ENCODE data around the gene ESPNL.

Gene ESPNL

DNA sequence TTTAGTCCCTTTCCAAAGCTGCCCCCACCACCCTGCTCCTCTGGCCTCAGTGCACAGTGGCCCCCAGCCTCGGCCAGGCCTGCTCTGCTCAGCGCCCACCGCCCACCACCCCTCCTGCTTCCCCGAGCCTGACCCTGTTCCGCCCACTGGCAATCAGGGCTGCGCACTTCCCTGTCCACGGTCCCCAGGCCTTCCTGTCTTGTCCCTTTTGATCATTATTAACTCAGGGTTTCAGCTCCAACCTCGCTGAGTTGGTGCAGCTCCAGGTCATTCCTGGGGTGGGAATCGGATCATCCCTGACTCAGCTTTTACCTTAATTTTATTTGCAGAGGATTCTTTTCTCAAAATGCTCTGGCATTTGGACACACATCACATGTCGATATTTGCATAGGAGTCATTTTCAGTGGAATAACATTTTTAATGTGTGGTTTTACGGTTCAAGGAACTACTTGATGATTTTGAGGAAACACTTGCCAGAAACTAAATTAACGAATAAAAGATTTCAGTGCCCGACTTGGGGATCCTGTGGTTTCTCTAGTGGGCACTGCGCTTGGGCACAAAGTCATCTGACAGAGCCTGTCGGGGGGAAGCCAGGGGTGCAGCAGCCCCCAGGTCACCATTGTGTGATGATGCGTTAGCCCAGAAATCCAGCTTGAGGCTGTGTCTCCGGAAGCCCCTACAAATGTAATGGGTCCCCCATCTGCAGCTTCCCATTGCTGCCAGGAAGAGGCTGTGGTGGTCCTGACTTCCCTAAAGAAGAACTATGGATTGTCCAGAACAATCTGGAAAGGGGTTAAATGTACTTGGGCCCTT is 1.0 kb upstream of the ESPNL start:
- no peak for DNase-seq (ENCODE audit: low read depth)

DNA sequence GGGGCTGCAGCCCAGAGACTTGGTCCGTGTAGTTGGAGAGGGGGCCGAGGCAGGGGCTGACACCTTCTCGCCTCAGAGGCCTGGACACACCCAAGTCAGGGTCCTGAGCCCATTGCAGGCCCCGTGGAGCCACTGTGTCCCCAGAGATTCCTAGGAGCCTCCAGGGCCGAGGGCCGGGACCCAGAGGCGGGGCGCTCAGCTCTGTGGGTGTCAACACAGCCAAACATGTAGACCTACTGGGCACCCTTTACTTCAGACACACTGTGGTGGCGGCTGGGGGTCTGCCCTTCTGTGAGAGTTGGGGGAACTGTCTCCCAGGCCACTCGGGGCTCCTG is 459 bp upstream of the ESPNL start:
- DNase-seq (ENCODE audit: low read depth) = no peak
- TF ChIP-seq POLR2A (IDR thresholded peaks at IDR 0.05; ENCODE audit: extremely low read depth, insufficient read length) = no peak
- TF ChIP-seq MAX (IDR thresholded peaks at IDR 0.05; ENCODE audit: low read depth, low read length) = no peak
- TF ChIP-seq MYC (IDR thresholded peaks at IDR 0.05; ENCODE audit: low read depth, low read length) = no peak
- TF ChIP-seq CTCF (IDR thresholded peaks at IDR 0.05; ENCODE audit: low read depth, low read length) = no peak
- H3K4me3 ChIP-seq (ENCODE audit: low read depth, low read length) = no peak overlapping the region

More for the DNA sequence above, 1.0 kb upstream of the ESPNL start:
- TF ChIP-seq MAX (IDR thresholded peaks at IDR 0.05; ENCODE audit: low read depth, low read length) (no peak), CTCF (IDR thresholded peaks at IDR 0.05; ENCODE audit: low read depth, low read length) (no peak), MYC (IDR thresholded peaks at IDR 0.05; ENCODE audit: low read depth, low read length) (no peak), POLR2A (IDR thresholded peaks at IDR 0.05; ENCODE audit: extremely low read depth, insufficient read length) (no peak)
- no peak overlapping the region for H3K4me3 ChIP-seq (ENCODE audit: low read depth, low read length)

DNA sequence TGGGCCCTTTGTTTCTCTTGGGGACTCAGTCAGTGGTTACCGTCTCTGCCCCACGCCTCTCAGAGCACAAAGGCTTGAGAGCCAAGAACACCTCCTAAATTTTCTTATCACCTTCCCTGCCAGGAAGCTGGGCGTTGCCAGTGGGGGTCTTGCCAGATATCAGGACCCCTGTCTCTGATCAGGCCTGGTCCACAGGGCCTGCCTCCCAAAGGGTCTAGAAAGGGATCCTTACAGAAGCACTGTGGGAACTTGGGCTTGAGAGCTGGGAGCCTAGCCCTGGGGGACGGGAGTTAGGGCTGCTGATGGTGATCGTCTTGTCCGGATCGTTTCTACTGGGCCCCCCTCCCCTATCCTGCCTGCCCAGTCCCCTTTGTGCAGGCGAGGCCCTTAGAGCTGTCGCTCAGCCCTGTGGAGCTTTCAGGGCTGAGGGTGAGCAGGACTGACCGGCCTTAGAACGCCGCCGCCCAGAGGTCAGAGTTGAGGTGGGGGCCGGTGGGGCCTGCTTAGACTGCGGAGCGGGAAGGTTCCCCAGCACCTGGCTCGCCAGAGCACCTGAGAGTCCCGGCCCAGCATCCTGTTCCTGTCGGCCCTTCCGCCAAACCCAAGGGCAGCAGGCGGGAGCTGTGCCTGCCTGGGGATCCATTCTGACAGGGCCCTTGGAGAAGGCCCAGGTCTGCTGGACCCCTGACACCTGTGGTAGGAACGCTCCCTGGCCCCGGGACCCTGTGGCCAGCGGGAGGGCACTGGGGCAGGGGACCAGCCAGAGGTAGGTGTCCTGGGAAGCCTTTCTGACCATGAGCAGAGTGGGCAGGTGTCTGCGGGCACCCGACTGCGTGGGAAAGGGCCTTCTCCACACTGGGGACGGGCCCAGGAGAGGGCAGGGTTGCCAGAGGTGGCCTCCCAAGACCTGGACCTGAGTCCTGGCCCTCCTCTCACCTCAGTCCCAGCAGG is 956 bp downstream of the ESPNL start:
- DNase-seq (ENCODE audit: low read depth) = no peak
- TF ChIP-seq CTCF (IDR thresholded peaks at IDR 0.05; ENCODE audit: low read depth, low read length) (no peak), MYC (IDR thresholded peaks at IDR 0.05; ENCODE audit: low read depth, low read length) (no peak), POLR2A (IDR thresholded peaks at IDR 0.05; ENCODE audit: extremely low read depth, insufficient read length) (no peak), MAX (IDR thresholded peaks at IDR 0.05; ENCODE audit: low read depth, low read length) (no peak)
- H3K4me3 ChIP-seq (ENCODE audit: low read depth, low read length) = no peak overlapping the region

DNA sequence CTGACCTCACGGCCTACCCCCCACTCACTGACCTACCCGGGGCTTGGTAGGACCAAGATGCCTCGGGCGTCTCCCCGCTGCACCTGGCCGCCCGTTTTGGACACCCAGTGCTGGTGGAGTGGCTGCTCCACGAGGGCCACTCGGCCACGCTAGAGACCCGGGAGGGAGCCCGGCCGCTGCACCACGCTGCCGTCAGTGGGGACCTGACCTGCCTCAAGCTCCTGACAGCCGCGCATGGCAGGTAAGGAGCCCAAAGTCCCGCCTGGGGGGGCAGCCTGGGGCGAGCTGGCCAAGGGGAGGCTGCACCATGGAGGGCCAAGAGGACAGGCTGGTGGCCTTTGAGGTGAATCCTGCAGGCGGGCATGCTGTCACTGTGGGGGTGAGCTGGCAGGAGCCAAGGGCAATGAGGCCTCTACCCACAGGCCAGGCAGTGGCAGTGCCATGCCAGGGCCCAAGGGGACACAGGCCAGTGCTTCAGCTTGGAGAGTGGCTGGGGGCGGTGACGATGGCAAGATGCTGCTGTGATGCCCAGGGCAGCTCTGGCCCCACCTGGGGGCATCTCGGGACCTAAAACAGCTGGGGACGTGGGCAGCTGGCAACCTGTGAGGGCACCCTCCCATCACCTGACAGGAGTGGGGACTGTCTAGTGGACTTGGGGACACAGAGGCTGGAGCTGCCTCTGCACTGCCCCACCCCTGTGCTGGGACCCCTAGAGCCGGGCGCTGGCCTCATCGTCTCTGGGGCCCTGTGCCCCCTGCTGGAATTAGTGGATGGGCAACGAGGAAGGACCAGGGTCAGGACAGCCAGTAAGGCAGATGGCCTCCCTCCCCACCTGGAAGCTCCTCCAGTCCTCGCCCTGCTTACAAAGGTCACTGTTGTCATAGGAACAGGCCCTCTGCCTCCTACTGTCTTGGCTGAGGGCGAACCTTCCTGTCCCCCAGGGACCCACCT is 2.0 kb downstream of the ESPNL start:
- no peak for TF ChIP-seq CTCF (IDR thresholded peaks at IDR 0.05; ENCODE audit: low read depth, low read length)
- no peak for TF ChIP-seq MAX (IDR thresholded peaks at IDR 0.05; ENCODE audit: low read depth, low read length)
- no peak for TF ChIP-seq MYC (IDR thresholded peaks at IDR 0.05; ENCODE audit: low read depth, low read length)
- no peak for TF ChIP-seq POLR2A (IDR thresholded peaks at IDR 0.05; ENCODE audit: extremely low read depth, insufficient read length)
- DNase-seq (ENCODE audit: low read depth) = no peak
- no peak overlapping the region for H3K4me3 ChIP-seq (ENCODE audit: low read depth, low read length)

- DNase-seq (ENCODE audit: low read depth) = no peak
- TF ChIP-seq MYC (IDR thresholded peaks at IDR 0.05; ENCODE audit: low read depth, low read length) (no peak), MAX (IDR thresholded peaks at IDR 0.05; ENCODE audit: low read depth, low read length) (no peak), CTCF (IDR thresholded peaks at IDR 0.05; ENCODE audit: low read depth, low read length) (no peak), POLR2A (IDR thresholded peaks at IDR 0.05; ENCODE audit: extremely low read depth, insufficient read length) (no peak)
- no peak overlapping the region for H3K4me3 ChIP-seq (ENCODE audit: low read depth, low read length)
These were observed 2.7 kb downstream of the ESPNL start for GRCh38 chr2:238102865-238103264.
